ENCODE measurements around the gene PIEZO2. TPM values are rescaled to one million over a fixed set of nuclear protein-coding genes. Genes with fewer than 3 reads are reported as not detected.

PIEZO2 gene
- total RNA-seq, 1 experiment from 2014 or later, result not detected

DNA sequence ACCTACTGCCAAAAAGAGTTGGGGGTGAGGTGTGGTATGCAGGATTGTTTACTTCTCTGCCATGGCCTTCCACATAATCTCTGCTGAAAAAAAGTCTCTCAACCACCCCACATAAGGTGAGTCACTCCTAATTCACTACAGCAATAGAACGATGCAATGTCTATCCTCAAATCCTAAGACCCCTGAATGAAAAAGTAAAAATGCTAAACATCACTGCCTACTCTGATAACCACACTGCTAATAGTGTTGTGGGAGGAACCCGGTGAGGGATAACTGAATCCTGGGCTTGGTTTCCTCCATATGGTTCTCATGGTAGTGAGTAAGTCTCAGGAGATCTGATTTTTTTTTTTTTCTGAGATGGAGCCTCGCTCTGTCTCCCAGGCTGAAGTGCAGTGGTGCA lies 252.5 kb downstream of the PIEZO2 start:
- H3K27me3 ChIP-seq (ENCODE audit: low read length), result 0 out of 2 replicates have a peak, but pooled peaks cover 3% of the 10 kb centered on the region
- no peaks in the 10 kb centered on the region for H3K9me2 ChIP-seq (replicated peaks; ENCODE audit: insufficient read depth, low read length)
- H3K4me3 ChIP-seq (ENCODE audit: low read length), result no peak overlapping the region
- no peak for DNase-seq
- H3K4me1 ChIP-seq (ENCODE audit: low read length), result no peaks in the 10 kb centered on the region; the same call in 1 of the 2 replicates
- H3K9me3 ChIP-seq (ENCODE audit: low read length), result no peaks in the 10 kb centered on the region
- H3K9ac ChIP-seq (ENCODE audit: low read length), result no peak overlapping the region
- no peak overlapping the region for H2AFZ ChIP-seq (ENCODE audit: low read length)
- H3K79me2 ChIP-seq (ENCODE audit: low read length), result no peaks in the 10 kb centered on the region
- H3K4me2 ChIP-seq (ENCODE audit: low read depth, low read length, poor library complexity, severe bottlenecking), result no peak overlapping the region
- no peaks in the 10 kb centered on the region for H3K36me3 ChIP-seq (ENCODE audit: insufficient read depth, low read length)
- H4K20me1 ChIP-seq (ENCODE audit: insufficient read depth, low read depth, low read length), result no peaks in the 10 kb centered on the region
- H3K27ac ChIP-seq (ENCODE audit: low read length), result no peak overlapping the region

DNA sequence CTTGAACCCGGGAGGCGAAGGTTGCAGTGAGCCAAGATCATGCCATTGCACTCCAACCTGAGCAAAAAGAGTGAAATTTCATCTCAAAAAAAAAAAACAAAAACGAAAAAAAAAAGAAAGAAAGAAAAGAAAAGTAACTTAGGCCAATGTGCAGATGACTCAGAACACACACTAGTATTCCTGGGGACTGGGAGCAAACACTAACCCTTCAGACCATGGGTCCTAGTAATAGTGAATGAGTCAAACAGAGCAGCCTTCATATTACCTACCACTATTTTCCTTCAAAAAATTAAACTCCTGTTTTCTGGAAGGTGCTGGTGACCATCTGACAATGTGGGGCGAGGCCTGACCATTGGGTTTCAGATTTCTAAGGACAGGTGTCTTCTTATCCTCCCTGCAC lies 253.4 kb downstream of the PIEZO2 start:
- no peak for DNase-seq
- Histone ChIP-seq H3K9me2 (replicated peaks; ENCODE audit: insufficient read depth, low read length) (no peaks in the 10 kb centered on the region), H3K4me1 (ENCODE audit: low read length) (no peaks in the 10 kb centered on the region; the same call in 1 of the 2 replicates), H3K79me2 (ENCODE audit: low read length) (no peaks in the 10 kb centered on the region), H3K4me2 (ENCODE audit: low read depth, low read length, poor library complexity, severe bottlenecking) (no peak overlapping the region), H3K27me3 (ENCODE audit: low read length) (0 out of 2 replicates have a peak, but pooled peaks cover 3% of the 10 kb centered on the region), H2AFZ (ENCODE audit: low read length) (no peak overlapping the region), H3K36me3 (ENCODE audit: insufficient read depth, low read length) (no peaks in the 10 kb centered on the region), H3K9me3 (ENCODE audit: low read length) (no peaks in the 10 kb centered on the region), H3K4me3 (ENCODE audit: low read length) (no peak overlapping the region), H4K20me1 (ENCODE audit: insufficient read depth, low read depth, low read length) (no peaks in the 10 kb centered on the region), H3K27ac (ENCODE audit: low read length) (no peak overlapping the region), H3K9ac (ENCODE audit: low read length) (no peak overlapping the region)

DNA sequence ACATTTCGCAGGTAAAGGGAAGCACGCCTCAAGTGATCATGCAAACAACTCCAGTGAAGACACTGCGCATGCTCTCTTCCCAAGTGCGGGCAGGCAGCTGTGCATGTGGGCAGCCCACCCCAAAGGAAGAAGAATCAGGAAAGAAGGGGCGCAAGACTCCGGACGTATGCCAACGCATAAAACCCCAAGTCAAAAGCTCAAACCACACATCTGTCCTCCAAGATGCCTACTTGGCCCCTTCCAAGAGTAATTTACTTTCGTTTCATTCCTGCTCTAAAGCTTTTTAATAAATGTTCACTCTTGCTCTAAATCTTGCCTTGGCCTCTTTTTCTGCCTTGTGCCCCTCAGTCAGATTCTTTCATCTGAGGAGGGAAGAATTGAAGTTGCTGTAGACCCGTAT lies 254.9 kb downstream of the PIEZO2 start:
- Histone ChIP-seq H3K4me1 (ENCODE audit: low read length) (no peaks in the 10 kb centered on the region; the same call in 1 of the 2 replicates), H3K79me2 (ENCODE audit: low read length) (no peaks in the 10 kb centered on the region), H3K4me2 (ENCODE audit: low read depth, low read length, poor library complexity, severe bottlenecking) (no peak overlapping the region), H3K9me2 (replicated peaks; ENCODE audit: insufficient read depth, low read length) (no peaks in the 10 kb centered on the region), H3K27me3 (ENCODE audit: low read length) (0 out of 2 replicates have a peak, but pooled peaks cover 3% of the 10 kb centered on the region), H3K9me3 (ENCODE audit: low read length) (no peaks in the 10 kb centered on the region), H2AFZ (ENCODE audit: low read length) (no peak overlapping the region), H3K9ac (ENCODE audit: low read length) (no peak overlapping the region), H3K27ac (ENCODE audit: low read length) (no peak overlapping the region), H3K36me3 (ENCODE audit: insufficient read depth, low read length) (no peaks in the 10 kb centered on the region), H4K20me1 (ENCODE audit: insufficient read depth, low read depth, low read length) (no peaks in the 10 kb centered on the region), H3K4me3 (ENCODE audit: low read length) (no peak overlapping the region)
- DNase-seq, result no peak

DNA sequence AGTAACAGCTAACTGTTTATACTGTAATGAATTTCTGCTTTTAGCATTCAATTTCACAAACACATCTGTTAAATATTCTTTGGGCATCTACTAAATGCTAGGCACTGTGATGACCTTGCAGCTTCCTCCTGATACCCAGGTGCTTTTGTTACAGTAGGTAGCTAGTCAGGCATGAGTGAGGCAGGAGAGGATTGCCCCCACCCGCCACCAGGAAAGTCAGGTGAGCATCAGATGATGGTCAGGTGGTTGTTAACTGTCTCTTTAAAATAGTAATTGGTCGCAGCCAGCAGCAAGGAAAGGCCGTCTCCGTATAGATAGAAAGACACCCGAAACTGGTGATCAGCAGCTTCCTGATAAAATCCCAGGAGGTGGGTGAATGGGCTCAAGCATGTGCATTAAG lies 255.6 kb downstream of the PIEZO2 start:
- no peak overlapping the region for H3K4me2 ChIP-seq (ENCODE audit: low read depth, low read length, poor library complexity, severe bottlenecking)
- no peaks in the 10 kb centered on the region for H4K20me1 ChIP-seq (ENCODE audit: insufficient read depth, low read depth, low read length)
- no peaks in the 10 kb centered on the region for H3K36me3 ChIP-seq (ENCODE audit: insufficient read depth, low read length)

DNA sequence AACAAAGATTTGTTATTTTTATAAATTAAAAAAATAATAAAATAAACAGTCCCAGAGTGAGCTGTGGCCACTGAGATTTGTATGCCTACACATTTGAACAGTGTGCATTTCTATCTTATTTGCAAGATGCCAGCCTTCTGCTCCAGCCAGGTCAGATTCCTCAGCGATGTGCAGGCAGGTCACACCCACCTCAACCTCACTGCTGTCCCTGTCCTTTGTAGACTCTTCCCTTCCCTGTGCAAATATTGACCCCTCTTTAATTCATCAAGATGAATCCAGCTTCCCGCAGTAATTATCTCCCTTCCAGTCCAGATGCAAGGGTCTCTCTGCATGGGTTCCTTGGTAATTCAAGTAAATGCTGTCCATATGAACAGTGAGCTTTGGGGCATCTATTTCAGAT lies 256.2 kb downstream of the PIEZO2 start:
- Histone ChIP-seq H3K9ac (ENCODE audit: low read length) (no peak overlapping the region), H3K36me3 (ENCODE audit: insufficient read depth, low read length) (no peaks in the 10 kb centered on the region), H3K4me3 (ENCODE audit: low read length) (no peak overlapping the region), H3K4me2 (ENCODE audit: low read depth, low read length, poor library complexity, severe bottlenecking) (no peak overlapping the region), H2AFZ (ENCODE audit: low read length) (no peak overlapping the region), H4K20me1 (ENCODE audit: insufficient read depth, low read depth, low read length) (no peaks in the 10 kb centered on the region), H3K79me2 (ENCODE audit: low read length) (no peaks in the 10 kb centered on the region), H3K9me2 (replicated peaks; ENCODE audit: insufficient read depth, low read length) (no peaks in the 10 kb centered on the region), H3K27ac (ENCODE audit: low read length) (no peak overlapping the region), H3K9me3 (ENCODE audit: low read length) (no peaks in the 10 kb centered on the region), H3K27me3 (ENCODE audit: low read length) (0 out of 2 replicates have a peak, but pooled peaks cover 3% of the 10 kb centered on the region), H3K4me1 (ENCODE audit: low read length) (no peaks in the 10 kb centered on the region)
- no peak for DNase-seq

More for the DNA sequence above, 255.6 kb downstream of the PIEZO2 start:
- Histone ChIP-seq H3K27me3 (ENCODE audit: low read length) (0 out of 2 replicates have a peak, but pooled peaks cover 3% of the 10 kb centered on the region), H2AFZ (ENCODE audit: low read length) (no peak overlapping the region), H3K79me2 (ENCODE audit: low read length) (no peaks in the 10 kb centered on the region), H3K27ac (ENCODE audit: low read length) (no peak overlapping the region), H3K9me3 (ENCODE audit: low read length) (no peaks in the 10 kb centered on the region), H3K9ac (ENCODE audit: low read length) (no peak overlapping the region), H3K9me2 (replicated peaks; ENCODE audit: insufficient read depth, low read length) (no peaks in the 10 kb centered on the region), H3K4me1 (ENCODE audit: low read length) (no peaks in the 10 kb centered on the region; the same call in 1 of the 2 replicates), H3K4me3 (ENCODE audit: low read length) (no peak overlapping the region)
- DNase-seq, result no peak

DNA sequence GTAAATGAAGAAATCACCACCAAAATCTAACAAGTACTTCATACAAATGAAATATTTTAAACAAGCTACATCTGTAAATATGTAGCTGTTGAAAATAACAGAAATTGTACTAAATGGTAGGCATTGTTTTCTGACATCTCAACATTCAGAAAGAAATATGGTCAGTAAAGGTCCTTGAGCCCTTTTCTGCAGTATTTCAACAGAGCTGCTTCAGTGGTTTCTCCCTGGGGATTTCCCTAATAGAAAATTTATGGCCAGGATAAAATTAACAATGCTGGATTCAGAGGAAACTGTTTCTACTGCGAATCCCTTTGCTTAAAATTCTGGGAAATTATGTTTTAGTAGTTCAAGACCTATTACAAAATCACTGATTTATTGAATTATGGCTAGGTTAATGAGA lies 256.6 kb downstream of the PIEZO2 start:
- Histone ChIP-seq H3K9me3 (ENCODE audit: low read length) (no peaks in the 10 kb centered on the region), H3K9me2 (replicated peaks; ENCODE audit: insufficient read depth, low read length) (no peaks in the 10 kb centered on the region), H3K27me3 (ENCODE audit: low read length) (0 out of 2 replicates have a peak, but pooled peaks cover 3% of the 10 kb centered on the region), H2AFZ (ENCODE audit: low read length) (no peak overlapping the region), H4K20me1 (ENCODE audit: insufficient read depth, low read depth, low read length) (no peaks in the 10 kb centered on the region), H3K4me2 (ENCODE audit: low read depth, low read length, poor library complexity, severe bottlenecking) (no peak overlapping the region), H3K36me3 (ENCODE audit: insufficient read depth, low read length) (no peaks in the 10 kb centered on the region), H3K4me3 (ENCODE audit: low read length) (no peak overlapping the region), H3K4me1 (ENCODE audit: low read length) (no peaks in the 10 kb centered on the region), H3K27ac (ENCODE audit: low read length) (no peak overlapping the region), H3K9ac (ENCODE audit: low read length) (no peak overlapping the region), H3K79me2 (ENCODE audit: low read length) (no peaks in the 10 kb centered on the region)
- DNase-seq, result no peak

DNA sequence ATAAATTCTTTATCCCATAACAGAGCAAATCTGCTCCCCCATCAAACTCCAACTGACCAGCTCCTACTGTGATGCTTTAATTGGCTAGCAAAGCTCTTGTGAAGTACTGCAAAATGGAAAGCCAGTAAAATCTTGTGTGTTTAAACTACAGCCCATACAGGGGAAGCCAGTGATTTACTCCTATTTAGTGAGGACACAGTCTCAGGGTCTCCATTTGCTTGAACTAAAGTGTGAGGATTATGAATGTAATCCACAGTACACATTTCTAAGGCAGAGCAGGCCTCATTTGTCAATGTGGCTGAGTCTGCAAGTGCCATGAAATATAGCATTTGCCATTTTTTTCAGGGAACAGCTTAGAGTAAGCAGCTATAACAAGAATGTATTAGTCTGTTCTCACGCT lies 259.3 kb downstream of the PIEZO2 start:
- no peaks in the 10 kb centered on the region for H4K20me1 ChIP-seq (ENCODE audit: insufficient read depth, low read depth, low read length)
- no peaks in the 10 kb centered on the region for H3K27me3 ChIP-seq (ENCODE audit: low read length)
- H3K36me3 ChIP-seq (ENCODE audit: insufficient read depth, low read length), result no peaks in the 10 kb centered on the region
- H3K4me1 ChIP-seq (ENCODE audit: low read length), result no peaks in the 10 kb centered on the region
- DNase-seq, result no peak
- no peaks in the 10 kb centered on the region for H3K9me2 ChIP-seq (replicated peaks; ENCODE audit: insufficient read depth, low read length)
- H3K4me2 ChIP-seq (ENCODE audit: low read depth, low read length, poor library complexity, severe bottlenecking), result no peak overlapping the region
- no peak overlapping the region for H3K9ac ChIP-seq (ENCODE audit: low read length)
- no peak overlapping the region for H2AFZ ChIP-seq (ENCODE audit: low read length)
- H3K27ac ChIP-seq (ENCODE audit: low read length), result no peak overlapping the region
- no peaks in the 10 kb centered on the region for H3K79me2 ChIP-seq (ENCODE audit: low read length)
- H3K9me3 ChIP-seq (ENCODE audit: low read length), result no peaks in the 10 kb centered on the region
- H3K4me3 ChIP-seq (ENCODE audit: low read length), result no peak overlapping the region

DNA sequence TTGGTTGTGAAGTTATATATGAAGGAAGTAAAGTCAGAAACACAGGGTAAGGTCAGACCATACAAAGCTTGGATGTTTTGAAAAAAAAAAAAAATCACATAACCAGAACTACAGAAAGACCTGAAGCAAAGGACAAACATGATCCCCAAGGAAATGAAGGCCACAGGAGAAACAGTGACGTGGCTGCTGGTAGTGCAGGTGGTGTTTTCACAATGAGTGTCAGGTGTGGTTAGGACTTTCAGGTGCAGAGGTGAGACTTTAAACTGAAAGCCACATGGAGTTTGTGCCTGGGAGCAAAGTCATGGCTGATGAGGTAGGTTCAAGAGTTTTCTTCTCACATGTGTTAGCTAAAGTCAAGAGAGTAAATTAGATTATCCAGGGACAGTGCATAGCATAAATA lies 270.7 kb downstream of the PIEZO2 start:
- Histone ChIP-seq H3K4me3 (ENCODE audit: low read length) (no peak overlapping the region), H3K27me3 (ENCODE audit: low read length) (no peaks in the 10 kb centered on the region), H3K9me3 (ENCODE audit: low read length) (no peaks in the 10 kb centered on the region), H3K9ac (ENCODE audit: low read length) (no peak overlapping the region), H2AFZ (ENCODE audit: low read length) (no peak overlapping the region), H3K79me2 (ENCODE audit: low read length) (no peaks in the 10 kb centered on the region), H3K9me2 (replicated peaks; ENCODE audit: insufficient read depth, low read length) (no peaks in the 10 kb centered on the region), H3K27ac (ENCODE audit: low read length) (no peak overlapping the region), H3K4me1 (ENCODE audit: low read length) (no peaks in the 10 kb centered on the region), H3K4me2 (ENCODE audit: low read depth, low read length, poor library complexity, severe bottlenecking) (no peak overlapping the region), H3K36me3 (ENCODE audit: insufficient read depth, low read length) (no peaks in the 10 kb centered on the region), H4K20me1 (ENCODE audit: insufficient read depth, low read depth, low read length) (no peaks in the 10 kb centered on the region)
- DNase-seq, result no peak

DNA sequence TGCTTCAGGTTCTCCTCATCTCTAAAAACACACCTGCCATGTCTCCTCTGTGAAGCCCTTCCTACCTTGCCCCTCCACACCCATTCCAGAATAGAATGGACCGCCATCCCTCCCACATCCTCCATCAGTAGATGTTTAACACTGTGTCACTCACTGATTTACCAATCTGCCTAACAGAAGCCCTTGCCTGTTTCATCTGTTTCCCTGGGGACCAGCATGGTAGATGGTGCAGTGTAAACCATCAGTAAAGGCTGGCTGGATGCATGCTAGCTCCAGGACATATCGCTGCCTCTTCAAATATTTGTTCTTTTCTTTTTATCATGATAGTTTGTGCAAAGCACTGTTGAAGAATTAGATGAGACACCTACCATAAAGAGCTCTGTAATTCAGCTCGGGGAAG lies 271.4 kb downstream of the PIEZO2 start:
- H3K27ac ChIP-seq (ENCODE audit: low read length), result no peak overlapping the region
- no peaks in the 10 kb centered on the region for H3K79me2 ChIP-seq (ENCODE audit: low read length)
- no peaks in the 10 kb centered on the region for H3K27me3 ChIP-seq (ENCODE audit: low read length)
- H3K4me3 ChIP-seq (ENCODE audit: low read length), result no peak overlapping the region
- H3K4me2 ChIP-seq (ENCODE audit: low read depth, low read length, poor library complexity, severe bottlenecking), result no peak overlapping the region
- no peaks in the 10 kb centered on the region for H3K36me3 ChIP-seq (ENCODE audit: insufficient read depth, low read length)
- DNase-seq, result no peak
- no peak overlapping the region for H3K9ac ChIP-seq (ENCODE audit: low read length)
- H3K4me1 ChIP-seq (ENCODE audit: low read length), result no peaks in the 10 kb centered on the region
- no peak overlapping the region for H2AFZ ChIP-seq (ENCODE audit: low read length)
- no peaks in the 10 kb centered on the region for H4K20me1 ChIP-seq (ENCODE audit: insufficient read depth, low read depth, low read length)
- no peaks in the 10 kb centered on the region for H3K9me3 ChIP-seq (ENCODE audit: low read length)
- no peaks in the 10 kb centered on the region for H3K9me2 ChIP-seq (replicated peaks; ENCODE audit: insufficient read depth, low read length)
